IPS-11a (cell line): Measurements from ENCODE around the gene PRSS21.

Experiments used
- H3K4me3 ChIP-seq: one replicate; pipeline ENCODE4 v1.5.1; 2013; ENCODE audit warnings: low read depth, low read length, control low read depth

The PRSS21 gene

DNA sequence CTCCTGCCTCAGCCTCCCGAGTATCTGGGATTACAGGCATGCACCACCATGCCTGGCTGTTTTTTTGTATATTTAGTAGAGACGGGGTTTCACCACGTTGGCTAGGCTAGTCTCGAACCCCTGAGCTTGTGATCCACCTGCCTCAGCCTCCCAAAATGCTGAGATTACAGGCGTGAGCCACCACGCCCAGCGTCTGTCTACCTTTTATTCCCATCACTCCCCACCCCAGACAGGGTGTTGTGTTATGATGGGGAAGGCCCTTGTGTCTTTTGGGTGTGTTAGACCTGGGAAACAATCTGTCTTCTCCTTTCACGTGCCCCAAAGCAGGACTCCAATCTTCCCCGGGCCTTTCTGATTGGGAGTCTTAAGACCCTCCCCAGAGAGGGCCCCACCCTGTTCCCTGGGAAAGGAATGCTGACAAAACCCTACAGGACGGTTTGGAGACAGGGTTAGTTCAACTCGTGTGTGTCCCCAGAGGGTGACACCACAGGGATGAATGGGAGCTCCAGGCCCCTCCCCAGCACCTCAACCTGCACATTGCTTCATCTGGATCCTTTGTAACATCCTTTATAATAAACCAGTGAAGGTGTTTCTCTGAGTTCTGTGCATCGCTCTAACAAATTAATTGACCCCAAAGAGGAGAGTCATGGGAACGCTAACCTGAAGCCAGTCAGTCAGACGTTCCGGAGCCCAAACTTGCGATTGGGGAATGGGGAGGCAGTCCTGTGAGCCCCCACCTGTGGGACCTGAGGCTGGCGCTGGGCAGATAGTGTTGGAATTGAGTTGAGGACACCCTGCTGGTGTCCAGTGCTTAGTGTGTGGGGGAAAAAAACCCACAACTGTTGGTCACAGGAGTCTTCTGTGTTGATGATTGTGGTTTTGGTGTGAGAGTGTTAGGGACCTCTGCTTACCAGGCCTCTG, 36.8 kb upstream of the PRSS21 start:
- no peak overlapping the region for H3K4me3 ChIP-seq

DNA sequence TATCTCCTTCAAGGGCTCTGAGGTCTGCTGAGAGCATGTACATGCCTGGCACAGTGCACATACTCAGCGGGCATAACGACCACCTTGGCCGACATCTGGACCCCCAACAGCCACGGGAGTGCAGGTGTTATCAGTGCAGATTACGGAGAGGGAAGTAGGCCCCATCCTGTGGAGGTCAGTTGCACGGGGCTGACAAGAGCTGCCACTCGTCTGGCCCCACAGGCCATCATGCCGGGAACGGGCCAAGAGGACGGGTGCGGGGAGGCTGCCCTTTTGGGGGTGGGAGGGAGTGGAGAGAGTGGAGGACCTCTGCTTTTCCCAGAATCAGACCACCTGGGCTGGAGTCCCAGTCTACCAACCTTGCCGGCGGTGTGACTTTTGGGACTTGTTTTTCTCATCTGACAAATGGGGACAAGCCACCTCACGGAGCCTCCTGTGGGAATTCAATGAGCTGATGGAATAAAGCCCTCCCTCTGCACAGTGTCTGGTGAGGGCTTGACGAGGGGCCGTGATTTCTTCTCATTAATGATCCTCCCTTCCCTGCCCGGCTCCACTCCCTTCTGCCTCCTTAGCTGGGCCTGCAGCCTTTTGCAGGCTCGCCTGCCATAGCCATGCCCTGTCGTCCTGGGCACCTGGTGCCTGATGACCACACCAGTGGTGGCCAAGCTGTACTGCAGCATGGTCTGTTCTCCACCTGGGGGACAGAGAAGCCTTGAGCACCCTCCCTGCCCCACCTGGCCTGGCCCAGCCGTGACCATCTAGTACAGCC, 34.3 kb upstream of the PRSS21 start:
- no peak overlapping the region for H3K4me3 ChIP-seq

DNA sequence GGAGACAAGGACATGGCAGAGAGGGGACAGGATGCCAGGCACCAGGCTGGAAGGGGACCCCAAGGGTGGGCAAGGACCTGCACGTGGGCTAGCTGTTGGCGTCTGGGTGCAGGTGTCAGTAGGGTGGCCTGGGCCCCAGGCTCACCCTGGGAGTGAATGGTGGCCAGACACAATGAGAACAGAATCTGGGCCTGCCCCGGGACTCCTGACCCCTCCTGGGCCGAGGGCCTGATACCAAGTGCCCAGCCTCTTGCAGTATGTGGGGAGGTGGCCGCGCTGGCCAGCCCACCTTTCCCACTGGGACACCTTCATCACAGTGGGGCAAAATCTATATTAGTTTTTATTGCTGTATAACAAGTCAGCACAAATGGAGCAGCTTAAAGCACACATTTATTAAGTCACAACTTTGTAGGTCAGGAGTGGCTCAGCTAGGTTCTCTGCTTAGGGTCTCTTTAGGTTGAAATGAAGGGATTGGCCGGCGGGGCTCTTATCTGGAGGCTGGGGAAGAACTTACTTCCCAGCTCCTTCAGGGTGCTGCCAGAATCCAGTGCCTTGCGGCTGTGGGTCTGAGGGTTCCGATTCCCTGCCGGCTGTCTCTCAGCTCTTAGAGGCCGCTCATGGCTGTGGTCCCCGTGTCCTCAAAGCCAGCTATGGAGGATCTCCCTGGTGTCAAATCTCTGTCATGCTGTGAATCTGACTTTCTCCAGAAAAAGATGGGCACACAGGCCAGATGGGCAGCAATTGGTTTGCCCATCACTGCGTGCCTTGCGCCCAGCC, 33.3 kb upstream of the PRSS21 start:
- H3K4me3 ChIP-seq: no peak overlapping the region

DNA sequence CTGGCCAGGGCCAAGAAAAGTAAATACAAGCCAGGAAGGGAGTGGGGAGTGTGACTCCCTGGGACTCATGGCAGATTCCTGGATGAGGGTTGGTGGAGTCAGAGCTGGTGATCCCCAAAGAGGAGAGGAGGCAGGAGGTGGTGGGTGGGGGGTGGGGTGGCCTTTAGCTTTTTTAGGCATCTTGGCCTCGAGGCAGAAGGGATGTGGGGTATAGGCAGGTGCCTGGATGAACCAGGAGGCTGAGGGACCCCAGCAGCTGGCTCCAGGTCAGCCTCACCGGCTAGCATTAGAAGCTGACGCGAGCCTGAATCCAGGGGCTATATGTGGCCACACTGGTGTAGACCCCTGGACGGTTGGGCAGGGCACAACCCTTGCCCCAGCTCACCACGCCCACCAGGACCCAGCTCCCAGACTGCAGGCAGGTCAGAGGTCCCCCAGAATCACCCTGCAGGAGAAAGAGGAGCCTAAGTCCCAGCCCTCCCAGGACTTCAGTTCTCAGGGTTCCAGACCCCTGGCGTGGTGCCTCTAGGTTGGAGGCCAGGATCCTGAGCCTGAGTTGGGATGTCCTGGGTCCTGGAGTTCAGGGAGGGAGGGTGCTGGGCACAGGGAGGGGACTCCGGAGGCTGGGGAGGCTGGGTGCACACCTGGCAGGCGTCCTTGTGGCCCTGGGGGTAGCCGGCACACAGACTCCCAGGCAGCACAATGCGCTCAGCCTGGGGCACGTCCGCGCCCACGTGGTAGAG, 32.5 kb upstream of the PRSS21 start:
- H3K4me3 ChIP-seq: no peak overlapping the region

DNA sequence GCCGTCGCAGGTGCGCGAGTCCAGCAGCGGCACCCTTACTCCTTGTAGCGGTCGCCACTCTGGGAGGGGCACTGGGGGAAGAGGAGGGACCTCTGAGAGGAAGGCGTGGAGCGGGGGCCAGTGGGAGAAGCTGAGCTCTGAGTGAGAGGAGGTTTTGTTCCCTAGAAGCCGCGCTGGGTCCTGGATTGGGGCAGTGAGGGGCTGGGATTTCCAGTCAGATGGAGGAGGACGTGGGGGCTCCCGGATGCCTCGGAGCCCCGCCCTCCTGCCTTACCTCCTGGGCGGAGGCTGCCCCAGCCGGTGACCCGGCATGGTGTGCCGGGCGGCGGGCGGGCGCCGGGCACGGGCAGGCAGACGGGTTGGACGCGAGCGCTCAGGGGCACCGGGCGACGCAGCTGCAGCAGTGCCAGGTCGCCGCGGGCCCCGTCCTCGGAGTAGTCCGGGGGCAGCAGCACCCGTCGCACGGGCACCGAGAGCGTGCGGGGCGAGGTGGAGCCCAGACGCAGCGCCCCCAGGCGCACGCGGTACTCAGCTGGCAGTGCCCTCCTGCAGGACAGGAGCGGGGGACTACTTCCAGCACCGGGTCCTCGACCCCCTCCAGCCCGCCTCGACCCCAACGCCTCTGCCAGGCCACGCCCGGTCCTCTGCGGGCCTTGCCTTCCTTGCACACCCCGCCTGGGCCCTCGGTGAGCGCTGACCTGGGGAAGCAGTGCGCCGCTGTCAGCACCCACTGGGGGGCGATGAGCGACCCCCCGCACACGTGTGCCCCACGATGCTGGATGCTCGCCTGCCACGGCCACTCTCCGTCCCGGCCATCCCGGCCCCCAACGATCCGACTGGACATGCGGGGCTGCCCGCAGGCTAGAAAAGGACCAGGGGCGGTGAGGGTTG, 31.7 kb upstream of the PRSS21 start:
- H3K4me3 ChIP-seq: no peak overlapping the region

DNA sequence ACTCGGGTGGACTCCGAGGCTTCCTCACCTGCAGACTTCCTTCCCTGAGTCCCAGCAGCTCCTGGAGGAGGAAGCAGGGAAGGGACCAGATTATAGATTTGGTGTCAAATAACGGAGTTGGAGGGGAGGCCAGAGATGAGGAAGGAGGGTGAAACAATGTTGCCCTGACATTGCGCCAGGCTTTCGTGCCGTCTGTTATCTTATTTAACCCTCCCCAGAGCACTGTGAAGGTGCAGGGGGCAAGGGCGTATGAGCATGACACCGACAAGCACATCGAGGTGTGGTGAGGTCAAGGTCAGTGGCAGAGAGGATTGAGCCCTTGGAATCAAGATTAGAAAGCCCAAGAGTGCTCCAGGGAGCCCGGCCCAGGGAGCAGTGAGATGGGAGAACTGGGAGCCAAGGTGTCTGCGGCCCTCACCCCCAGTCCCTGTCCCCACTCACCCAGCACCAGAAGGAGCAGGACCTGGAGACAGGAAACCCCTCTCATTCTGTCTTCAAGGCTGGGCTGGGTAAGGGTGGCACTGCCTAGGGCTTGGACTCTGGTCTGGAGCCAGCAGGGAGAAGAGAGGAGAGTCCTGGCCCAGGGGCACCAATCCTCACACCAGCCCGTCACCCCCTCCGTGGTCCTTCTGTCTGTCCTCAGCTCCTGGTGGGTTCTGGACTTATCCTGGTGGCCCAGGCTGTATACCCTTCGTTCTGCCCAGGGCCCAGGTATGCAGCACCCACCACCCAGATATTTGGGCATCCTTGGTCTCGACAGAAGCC, 30.8 kb upstream of the PRSS21 start:
- no peak overlapping the region for H3K4me3 ChIP-seq

DNA sequence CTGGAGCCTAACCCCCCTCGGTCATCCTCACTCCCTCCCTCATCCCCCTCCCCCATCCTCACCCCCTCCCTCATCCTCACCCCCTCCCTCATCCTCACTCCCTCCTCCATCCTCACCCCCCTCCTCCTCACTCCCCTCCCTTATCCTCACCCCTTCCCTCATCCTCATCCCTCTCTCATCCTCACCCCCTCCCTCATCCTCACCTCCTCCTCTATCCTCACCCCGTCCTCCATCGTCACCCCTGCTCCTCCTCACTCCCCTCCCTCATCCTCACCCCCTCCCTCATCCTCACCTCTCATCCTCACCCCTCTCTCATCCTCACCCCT, 30.2 kb upstream of the PRSS21 start:
- H3K4me3 ChIP-seq: no peak overlapping the region

DNA sequence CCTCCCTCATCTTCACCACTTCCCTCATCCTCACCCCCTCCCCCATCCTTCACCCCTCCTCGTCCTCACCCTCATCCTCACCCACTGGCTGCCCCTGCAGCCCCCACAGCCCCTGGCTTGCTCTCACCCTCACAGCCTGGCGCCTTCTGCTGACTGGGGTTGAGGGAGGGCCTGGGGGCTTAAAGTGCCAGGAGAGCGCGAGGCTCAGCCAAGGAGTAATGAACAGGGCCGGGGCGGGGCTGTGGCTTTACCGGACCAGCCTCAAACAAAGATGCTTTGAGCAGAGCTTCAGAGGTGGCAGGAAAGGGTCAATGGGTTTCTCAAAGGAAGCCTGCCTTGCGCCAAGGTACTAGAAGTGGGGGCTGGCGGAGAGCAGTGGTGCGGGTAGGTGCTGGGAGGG, 29.6 kb upstream of the PRSS21 start, which contains the start of gene PRSS33:
Gene PRSS33 (minus strand): TSS at position 155 of the 400 bp plus-strand sequence. CDS start 1,013 bp downstream, outside the sequence.
- no peak within 1 kb of the TSS for H3K4me3 ChIP-seq

DNA sequence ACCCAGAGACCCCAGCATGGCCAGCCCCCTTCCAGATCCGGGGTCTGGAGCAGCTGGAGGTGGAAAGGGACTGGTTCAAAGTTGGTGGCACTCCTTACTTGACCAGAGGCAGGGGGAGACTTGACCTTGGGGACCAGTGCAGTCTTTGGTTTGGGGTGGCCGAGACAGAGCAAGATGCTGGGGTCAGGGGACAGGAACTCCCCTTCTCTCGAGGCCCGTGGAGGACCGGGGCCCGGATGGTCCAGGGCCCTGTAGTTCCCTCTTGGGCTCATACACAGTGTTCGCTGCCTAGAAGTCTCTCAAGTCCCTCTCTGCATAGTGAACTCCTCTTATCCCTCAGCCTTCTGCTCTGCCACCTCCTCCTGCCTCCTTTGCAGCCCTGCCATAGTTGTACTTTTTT, 29.1 kb upstream of the PRSS21 start:
- no peak overlapping the region for H3K4me3 ChIP-seq

DNA sequence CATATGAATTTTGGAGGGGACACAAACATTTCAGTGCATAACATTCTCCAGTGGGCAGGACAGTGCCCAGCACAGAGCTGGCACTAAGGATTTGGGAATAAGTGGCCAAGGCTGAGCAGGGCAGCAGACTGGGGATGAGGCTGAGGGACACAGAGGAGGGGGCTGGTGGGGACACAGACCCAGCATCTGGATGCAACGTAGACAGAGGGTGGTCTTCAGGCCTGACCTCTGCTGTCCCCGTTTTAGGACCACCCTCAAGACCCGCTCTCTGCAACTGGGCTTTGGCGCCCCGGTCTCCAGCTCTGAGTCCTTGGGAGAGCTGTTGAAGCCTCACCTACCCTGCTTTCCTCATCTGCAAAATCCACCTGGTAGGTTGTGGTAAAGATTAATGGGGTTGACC, 26.4 kb upstream of the PRSS21 start:
- H3K4me3 ChIP-seq: no peak overlapping the region

DNA sequence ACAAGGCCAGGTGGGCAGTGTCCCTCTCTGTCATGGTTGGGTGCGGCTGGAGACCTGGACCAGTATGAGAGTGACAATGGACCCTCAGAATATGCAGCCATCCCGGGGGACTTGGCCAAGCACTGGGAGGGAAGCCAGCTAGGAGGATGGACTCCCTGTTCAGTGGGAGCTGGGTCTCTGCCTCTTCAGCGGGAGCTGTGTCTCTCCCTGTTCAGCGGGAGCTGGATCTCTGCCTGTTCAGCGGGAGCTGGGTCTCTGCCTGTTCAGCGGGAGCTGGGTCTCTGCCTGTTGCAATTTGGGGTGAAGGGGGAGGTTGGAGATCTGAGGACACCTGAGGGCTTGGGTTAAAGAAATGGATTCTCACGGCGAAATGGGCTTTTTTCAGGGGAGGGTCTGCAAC, 25.9 kb upstream of the PRSS21 start:
- no peak overlapping the region for H3K4me3 ChIP-seq

DNA sequence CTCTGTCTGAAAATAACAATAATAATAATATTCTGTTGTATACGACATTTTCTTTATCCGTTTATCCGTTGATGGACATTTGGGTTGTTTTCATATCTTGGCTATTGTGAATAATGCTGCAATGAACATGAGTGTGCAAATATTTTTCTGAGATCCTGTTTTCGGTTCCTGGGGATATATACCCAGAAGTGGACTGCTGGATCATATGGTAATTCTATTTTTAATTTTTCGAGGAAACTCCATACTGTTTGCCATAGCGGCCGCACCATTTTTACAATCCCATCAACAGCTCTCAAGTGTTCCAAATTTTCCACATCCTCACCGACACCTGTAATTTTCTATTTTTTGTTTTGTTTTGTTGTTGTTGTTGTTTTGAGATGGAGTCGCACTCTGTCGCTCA, 24.1 kb upstream of the PRSS21 start:
- H3K4me3 ChIP-seq: no peak overlapping the region

DNA sequence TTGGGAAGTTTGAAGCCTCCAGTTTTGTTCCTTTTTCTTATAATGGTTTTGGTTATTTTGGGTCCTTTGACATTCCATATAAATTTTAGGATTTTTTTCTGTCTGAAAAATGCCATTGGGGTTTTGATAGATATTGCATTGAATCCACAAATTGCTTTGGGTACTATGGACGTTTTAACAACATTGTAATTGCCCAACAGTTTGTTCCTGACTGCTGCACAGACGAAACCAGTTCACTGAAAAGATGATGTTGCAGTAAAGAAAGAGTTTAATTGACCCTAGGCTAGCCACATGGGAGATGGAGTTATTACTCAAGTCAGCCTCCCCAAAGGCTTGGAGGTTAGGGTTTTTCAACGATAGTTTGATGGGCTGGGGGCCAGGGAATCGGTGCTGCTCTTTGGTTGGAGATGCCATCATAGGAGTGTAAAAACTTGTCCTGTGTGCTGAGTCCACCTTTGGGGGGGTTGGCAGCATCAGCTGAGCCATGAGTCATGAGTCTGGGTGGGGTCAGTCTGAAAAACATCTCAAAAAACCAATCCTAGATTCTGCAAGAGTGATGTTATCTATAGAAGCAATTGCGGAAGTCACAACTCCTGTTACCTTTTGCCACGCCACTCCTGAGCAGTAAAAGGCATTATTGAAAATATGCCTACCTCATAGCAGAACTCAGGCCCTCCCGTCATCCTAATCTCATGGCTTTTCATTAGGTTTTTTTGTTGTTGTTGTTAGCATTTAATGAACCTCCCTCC, 21.5 kb upstream of the PRSS21 start:
- no peak overlapping the region for H3K4me3 ChIP-seq

DNA sequence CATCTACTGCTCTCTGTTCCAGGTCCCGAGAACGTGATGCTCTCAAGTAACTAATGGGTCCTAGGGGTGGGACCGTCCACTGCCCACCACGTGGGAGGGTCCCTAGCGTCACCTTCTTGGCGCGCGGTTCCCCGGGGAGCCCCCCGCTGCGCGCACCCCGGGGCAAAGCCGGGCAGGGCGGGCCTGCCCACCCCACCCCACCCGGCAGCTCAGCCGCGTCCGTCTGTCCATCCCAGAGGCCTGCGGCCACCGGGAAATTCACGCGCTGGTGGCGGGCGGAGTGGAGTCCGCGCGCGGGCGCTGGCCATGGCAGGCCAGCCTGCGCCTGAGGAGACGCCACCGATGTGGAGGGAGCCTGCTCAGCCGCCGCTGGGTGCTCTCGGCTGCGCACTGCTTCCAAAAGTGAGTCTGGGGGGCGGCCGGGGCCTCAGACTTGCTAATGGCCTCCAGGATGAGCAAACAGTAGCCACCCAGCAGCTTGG, 18.3 kb upstream of the PRSS21 start:
- no peak overlapping the region for H3K4me3 ChIP-seq

DNA sequence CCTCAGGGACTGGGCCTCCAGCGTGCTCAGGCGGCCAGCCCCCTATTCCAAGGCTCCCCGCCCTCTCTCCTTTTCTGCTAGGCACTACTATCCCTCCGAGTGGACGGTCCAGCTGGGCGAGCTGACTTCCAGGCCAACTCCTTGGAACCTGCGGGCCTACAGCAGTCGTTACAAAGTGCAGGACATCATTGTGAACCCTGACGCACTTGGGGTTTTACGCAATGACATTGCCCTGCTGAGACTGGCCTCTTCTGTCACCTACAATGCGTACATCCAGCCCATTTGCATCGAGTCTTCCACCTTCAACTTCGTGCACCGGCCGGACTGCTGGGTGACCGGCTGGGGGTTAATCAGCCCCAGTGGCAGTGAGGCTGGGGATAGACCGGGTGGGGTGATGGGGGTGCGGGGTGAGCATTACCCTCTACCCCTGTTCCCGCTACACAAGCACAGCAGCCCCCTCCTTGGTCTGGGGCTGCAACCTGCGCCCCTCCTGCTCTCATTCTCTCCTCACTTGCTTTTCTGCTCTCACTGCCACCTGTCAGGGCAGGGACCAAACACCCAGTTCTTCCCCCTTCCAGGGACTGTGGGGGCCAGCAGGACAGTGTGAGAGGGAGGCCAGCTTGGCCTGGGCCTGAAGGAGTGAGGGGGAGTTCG, 17.7 kb upstream of the PRSS21 start:
- no peak overlapping the region for H3K4me3 ChIP-seq

DNA sequence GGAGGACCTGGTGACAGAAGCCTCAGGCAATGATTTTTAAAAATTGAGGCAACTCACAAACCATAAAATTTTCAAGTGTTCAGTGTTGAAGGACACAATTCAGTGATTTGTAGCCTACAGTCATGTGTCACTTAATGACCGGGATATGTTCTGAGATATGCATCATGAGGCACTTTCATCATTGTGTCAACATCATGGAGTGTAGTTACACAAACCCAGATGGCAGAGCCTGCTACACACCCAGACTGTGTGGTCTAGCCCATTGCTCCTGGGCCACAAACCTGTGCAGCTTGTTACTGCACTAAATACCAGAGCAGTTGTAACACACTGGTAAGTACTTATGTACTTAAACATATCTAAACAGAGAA, 17.2 kb upstream of the PRSS21 start:
- no peak overlapping the region for H3K4me3 ChIP-seq

DNA sequence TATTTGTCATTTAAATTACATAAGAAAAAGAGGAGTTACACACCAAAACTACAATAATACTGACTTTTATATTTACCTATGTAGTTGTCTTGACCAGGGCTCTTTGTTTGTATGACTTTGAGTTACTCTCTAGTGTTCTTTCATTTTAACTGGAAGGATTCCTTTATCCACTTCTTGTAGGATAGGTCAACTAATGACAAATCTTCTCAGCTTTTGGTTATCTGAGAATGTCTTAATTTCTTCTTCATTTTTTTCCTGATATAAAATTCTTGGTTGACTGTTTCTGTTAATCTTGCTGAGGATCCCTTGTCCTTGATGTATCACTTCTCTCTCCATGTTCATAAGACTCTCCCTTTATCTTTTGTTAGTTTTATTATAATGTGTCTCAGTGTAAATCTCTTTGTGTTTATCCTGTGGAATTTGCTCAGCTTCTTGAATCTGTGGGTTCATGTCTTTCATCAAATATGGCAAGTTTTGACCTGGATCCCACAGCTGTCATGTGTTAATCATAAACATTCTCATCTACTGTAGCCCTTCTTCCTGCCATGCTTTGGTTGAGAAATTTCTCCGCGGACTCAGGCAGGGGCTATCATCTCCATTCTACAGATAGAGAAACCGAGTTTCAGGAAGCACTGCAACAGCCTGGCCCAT, 13.4 kb upstream of the PRSS21 start:
- H3K4me3 ChIP-seq: no peak overlapping the region
